Measurements from ENCODE around the gene MPL. TPM values are rescaled to one million over a fixed set of nuclear protein-coding genes. Genes with fewer than 3 reads are reported as not detected.

Gene MPL
- total and polyA plus RNA-seq, 2 of the 13 experiments (the other 11 are each of a cell fraction or from before 2014, with no cell fraction given) = not detected

DNA sequence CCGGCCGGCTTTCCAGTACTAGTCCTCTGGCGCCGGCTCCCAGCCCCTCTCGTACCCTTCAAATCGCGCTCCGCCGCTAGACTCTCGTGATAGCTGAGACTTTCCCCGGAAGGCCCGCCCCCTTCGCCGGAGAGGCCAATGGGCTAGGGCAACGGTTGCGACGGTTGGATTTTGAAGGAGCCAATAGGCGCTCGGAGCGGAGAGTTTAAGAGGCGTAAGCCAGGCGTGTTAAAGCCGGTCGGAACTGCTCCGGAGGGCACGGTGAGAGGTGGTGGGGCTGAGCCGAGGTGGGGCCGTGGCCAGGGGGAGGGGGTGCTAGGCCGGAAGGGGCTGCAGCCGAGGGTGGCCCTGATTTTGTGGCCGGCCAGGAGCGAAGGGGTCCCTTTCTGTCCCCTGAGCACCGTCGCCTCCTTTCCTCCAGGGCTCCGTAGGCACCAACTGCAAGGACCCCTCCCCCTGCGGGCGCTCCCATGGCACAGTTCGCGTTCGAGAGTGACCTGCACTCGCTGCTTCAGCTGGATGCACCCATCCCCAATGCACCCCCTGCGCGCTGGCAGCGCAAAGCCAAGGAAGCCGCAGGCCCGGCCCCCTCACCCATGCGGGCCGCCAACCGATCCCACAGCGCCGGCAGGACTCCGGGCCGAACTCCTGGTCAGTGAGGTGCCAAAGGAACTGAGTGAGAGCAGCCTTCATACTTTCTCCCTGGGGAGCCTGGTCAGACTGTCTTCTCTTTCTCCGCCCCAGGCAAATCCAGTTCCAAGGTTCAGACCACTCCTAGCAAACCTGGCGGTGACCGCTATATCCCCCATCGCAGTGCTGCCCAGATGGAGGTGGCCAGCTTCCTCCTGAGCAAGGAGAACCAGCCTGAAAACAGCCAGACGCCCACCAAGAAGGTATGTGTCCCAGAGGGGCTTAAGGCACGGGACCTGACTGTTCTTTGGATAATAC, 21.4 kb downstream of the MPL start, which contains the start of gene CDC20 (continued):
- TF ChIP-seq SMAD9 (CRISPR knock-in tag; IDR thresholded peaks at IDR 0.05) = no peak
- TF ChIP-seq ZNF251 (CRISPR knock-in tag; IDR thresholded peaks at IDR 0.05) = no peak
- 0 out of 2 replicates have a peak, but pooled peaks have one; percentile 8 for TF ChIP-seq ERF (CRISPR knock-in tag; IDR thresholded peaks at IDR 0.05)
- TF ChIP-seq, protein P1, sequence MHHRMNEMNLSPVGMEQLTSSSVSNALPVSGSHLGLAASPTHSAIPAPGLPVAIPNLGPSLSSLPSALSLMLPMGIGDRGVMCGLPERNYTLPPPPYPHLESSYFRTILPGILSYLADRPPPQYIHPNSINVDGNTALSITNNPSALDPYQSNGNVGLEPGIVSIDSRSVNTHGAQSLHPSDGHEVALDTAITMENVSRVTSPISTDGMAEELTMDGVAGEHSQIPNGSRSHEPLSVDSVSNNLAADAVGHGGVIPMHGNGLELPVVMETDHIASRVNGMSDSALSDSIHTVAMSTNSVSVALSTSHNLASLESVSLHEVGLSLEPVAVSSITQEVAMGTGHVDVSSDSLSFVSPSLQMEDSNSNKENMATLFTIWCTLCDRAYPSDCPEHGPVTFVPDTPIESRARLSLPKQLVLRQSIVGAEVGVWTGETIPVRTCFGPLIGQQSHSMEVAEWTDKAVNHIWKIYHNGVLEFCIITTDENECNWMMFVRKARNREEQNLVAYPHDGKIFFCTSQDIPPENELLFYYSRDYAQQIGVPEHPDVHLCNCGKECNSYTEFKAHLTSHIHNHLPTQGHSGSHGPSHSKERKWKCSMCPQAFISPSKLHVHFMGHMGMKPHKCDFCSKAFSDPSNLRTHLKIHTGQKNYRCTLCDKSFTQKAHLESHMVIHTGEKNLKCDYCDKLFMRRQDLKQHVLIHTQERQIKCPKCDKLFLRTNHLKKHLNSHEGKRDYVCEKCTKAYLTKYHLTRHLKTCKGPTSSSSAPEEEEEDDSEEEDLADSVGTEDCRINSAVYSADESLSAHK (CRISPR knock-in tag; IDR thresholded peaks at IDR 0.05; ENCODE audit: borderline replicate concordance) = no peak
- TF ChIP-seq, protein P2, sequence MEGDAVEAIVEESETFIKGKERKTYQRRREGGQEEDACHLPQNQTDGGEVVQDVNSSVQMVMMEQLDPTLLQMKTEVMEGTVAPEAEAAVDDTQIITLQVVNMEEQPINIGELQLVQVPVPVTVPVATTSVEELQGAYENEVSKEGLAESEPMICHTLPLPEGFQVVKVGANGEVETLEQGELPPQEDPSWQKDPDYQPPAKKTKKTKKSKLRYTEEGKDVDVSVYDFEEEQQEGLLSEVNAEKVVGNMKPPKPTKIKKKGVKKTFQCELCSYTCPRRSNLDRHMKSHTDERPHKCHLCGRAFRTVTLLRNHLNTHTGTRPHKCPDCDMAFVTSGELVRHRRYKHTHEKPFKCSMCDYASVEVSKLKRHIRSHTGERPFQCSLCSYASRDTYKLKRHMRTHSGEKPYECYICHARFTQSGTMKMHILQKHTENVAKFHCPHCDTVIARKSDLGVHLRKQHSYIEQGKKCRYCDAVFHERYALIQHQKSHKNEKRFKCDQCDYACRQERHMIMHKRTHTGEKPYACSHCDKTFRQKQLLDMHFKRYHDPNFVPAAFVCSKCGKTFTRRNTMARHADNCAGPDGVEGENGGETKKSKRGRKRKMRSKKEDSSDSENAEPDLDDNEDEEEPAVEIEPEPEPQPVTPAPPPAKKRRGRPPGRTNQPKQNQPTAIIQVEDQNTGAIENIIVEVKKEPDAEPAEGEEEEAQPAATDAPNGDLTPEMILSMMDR (CRISPR knock-in tag; IDR thresholded peaks at IDR 0.05) = no peak
- no peak for TF ChIP-seq ZFP36L2 (CRISPR knock-in tag; IDR thresholded peaks at IDR 0.05)
- no peak for TF ChIP-seq ZNF550 (CRISPR knock-in tag; IDR thresholded peaks at IDR 0.05; ENCODE audit: borderline replicate concordance)
- TF ChIP-seq PCBP1 (IDR thresholded peaks at IDR 0.05; ENCODE audit: borderline replicate concordance, low read depth, low read length) = peak; percentile 72; the same call in 1 of the 2 replicates
- TF ChIP-seq ZNF33A (CRISPR knock-in tag; IDR thresholded peaks at IDR 0.05; ENCODE audit: borderline replicate concordance) = no peak
- peak; percentile 90; the same call in 1 of the 2 replicates for TF ChIP-seq HOXA9 (CRISPR knock-in tag; IDR thresholded peaks at IDR 0.05; ENCODE audit: borderline replicate concordance)
- no peak for TF ChIP-seq KLF9 (CRISPR knock-in tag; IDR thresholded peaks at IDR 0.05; ENCODE audit: low read depth)
- TF ChIP-seq, protein P3, sequence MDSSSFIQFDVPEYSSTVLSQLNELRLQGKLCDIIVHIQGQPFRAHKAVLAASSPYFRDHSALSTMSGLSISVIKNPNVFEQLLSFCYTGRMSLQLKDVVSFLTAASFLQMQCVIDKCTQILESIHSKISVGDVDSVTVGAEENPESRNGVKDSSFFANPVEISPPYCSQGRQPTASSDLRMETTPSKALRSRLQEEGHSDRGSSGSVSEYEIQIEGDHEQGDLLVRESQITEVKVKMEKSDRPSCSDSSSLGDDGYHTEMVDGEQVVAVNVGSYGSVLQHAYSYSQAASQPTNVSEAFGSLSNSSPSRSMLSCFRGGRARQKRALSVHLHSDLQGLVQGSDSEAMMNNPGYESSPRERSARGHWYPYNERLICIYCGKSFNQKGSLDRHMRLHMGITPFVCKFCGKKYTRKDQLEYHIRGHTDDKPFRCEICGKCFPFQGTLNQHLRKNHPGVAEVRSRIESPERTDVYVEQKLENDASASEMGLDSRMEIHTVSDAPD (CRISPR knock-in tag; IDR thresholded peaks at IDR 0.05) = no peak; the same call in 1 of the 2 replicates
- TF ChIP-seq SKI (IDR thresholded peaks at IDR 0.05; ENCODE audit: partially characterized antibody) = no peak
- TF ChIP-seq, protein P4, sequence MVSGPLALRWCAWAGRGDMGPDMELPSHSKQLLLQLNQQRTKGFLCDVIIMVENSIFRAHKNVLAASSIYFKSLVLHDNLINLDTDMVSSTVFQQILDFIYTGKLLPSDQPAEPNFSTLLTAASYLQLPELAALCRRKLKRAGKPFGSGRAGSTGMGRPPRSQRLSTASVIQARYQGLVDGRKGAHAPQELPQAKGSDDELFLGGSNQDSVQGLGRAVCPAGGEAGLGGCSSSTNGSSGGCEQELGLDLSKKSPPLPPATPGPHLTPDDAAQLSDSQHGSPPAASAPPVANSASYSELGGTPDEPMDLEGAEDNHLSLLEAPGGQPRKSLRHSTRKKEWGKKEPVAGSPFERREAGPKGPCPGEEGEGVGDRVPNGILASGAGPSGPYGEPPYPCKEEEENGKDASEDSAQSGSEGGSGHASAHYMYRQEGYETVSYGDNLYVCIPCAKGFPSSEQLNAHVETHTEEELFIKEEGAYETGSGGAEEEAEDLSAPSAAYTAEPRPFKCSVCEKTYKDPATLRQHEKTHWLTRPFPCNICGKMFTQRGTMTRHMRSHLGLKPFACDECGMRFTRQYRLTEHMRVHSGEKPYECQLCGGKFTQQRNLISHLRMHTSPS (CRISPR knock-in tag; IDR thresholded peaks at IDR 0.05; ENCODE audit: low read depth) = no peak; the same call in 1 of the 2 replicates
- peak; percentile 10; the same call in 1 of the 2 replicates for TF ChIP-seq RXRB (CRISPR knock-in tag; IDR thresholded peaks at IDR 0.05; ENCODE audit: borderline replicate concordance)
- no peak for TF ChIP-seq ZKSCAN1 (IDR thresholded peaks at IDR 0.05; ENCODE audit: low read length)
- peak; percentile 54; the same call in 1 of the 2 replicates for TF ChIP-seq REPIN1 (CRISPR knock-in tag; IDR thresholded peaks at IDR 0.05; ENCODE audit: borderline replicate concordance, low read depth)
- no peak for TF ChIP-seq RORA (CRISPR knock-in tag; IDR thresholded peaks at IDR 0.05)
- peak; percentile 41 for TF ChIP-seq ASH2L (IDR thresholded peaks at IDR 0.05; ENCODE audit: insufficient read length, low read depth, low read length)
- peak; percentile 78 for TF ChIP-seq ELF1 (CRISPR knock-in tag; IDR thresholded peaks at IDR 0.05)
- TF ChIP-seq SP4 (CRISPR knock-in tag; IDR thresholded peaks at IDR 0.05) = peak; percentile 61; the same call in 1 of the 2 replicates

All from HepG2 (cell line).